Measurements from ENCODE around the gene RPTN.
"Not testable (repeated sequence)": the region's sequence is repeated elsewhere in the genome, so short reads cannot be mapped to it uniquely, and the experiment has no call there.

The RPTN gene

DNA sequence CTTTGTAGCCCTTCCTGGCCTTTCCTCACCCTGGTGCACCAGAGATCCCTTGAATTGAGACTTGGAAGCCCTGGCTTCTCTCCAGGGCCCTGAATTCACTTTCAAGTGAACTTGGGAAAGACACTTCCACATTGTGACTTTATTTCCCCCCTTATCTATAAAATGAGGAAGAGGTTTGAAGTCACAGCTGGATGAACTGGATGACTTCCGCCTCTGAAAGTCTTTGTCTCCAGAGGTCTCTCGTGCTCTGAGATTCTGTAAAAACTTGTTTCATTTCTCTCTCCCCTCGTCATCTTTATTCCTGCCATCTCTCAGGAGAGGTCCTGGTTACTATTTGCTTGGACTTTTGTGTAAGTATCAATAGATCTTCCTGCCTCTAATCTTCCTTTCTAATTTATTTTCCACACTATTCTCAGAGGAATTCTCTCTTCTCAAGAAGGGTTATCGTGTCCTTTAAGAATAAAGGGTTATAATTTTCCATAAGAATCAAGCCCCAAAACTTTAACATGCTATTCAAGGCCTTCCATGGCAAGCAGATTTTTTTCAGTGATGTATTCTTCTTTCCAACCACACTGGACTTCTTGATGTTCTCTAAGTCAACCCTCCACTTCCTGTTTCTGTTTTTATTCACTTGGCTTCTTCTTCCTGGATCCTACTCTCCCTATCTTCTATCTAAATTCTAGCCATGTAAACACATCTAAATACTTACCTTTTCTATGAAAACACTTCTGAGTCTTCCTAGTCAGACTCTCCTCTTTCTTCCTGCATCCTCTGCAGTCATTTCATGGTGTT lies 6.5 kb upstream of the RPTN start:
- no peak for DNase-seq

DNA sequence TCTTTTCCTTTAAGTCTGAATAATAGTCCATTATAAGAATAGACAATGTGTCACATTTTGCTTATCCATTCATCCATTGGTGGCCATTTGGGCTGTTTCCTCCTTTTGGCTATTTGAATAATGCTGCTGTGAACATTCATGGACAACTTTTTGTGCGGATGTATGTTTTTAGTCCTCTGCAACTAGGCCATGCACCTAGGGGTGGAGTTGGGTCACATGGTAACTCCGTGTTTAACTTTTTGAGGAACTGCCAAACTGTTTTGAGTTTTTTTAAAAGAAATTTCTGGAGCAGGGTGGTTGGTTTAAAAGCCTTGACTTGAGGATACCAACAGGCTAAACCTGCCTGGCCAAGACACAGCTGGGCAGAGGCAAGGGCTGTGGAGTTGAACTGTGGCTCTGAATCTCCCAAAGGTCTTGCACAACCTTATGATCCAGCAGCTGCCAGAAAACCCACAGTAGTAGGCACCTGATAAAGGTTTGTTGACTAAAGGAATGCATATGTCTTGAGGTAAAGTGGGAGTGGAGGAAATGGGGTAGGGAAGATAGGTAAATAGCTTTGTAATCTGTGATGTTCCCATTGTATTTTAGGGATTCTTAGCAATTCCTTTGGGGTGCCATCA lies 5.6 kb upstream of the RPTN start:
- no peak for DNase-seq

DNA sequence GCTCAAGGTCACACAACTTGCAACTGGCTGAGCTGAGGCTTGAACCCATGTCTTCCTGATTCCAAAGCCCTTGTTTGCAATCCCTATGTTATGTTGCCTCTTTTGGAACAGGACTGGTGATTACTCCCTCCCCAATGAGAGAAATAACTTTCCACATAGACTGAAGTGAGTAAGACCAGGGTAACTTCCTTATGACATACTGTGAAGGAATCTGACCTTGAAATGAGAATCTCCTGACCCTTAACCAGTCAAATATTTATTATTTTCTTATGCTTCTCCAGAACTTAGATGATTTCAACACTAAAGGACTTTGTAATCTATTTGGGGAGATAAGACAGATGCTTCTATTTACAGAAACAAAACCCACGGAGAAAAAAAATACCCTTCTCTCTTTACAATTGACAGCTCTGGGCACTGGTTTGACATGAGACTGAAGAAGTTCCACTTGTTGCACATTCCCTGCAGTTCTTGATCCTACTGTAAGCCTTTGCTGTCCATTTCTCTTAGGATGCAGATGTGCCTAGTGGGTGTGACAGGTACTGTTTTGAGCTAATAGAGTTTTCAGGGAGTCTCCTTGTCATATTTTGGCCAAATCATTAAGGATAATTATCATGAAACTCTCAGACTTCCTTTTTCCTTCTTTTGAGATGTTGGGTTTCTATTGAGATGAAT lies 3.9 kb upstream of the RPTN start:
- peak; percentile 95 for DNase-seq

DNA sequence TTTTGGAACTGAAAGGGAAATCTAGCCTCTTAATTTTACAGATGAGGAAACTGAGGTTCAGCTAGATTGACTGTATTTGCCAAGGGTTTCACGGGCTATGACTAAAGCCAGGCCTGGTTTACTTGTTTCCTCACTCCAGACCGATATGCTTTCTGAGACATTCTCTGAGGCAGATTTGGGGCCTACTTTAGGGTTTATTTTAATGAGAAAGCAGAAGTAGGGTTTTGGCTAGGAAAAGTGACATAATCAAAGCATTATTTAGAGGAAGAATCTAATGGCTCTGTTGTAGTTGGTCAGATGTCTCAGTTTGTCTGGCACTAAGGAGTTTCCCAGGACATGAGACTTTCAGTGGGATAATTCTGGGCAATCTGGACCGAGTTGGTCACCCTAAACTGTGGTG lies 1.5 kb upstream of the RPTN start:
- DNase-seq, result no peak

DNA sequence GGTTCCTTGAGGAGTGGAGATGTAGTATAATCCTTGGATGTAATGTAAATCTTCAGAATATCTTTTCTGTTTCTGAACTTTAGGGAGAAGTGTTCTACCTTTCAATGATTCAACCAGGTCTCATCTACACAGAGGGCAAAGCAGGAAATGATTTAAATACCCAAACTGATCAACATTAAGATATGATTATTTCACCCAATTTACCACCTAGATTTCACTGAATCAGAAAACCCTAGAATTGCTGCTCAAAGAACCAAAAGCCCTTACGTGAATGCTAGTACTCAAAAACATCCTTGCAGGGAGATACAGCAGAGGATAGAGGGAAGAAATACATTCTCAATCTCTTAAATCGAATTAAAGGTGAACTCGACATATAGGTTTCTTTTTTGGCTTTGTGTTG lies 5.0 kb downstream of the RPTN start:
- no peak for DNase-seq

DNA sequence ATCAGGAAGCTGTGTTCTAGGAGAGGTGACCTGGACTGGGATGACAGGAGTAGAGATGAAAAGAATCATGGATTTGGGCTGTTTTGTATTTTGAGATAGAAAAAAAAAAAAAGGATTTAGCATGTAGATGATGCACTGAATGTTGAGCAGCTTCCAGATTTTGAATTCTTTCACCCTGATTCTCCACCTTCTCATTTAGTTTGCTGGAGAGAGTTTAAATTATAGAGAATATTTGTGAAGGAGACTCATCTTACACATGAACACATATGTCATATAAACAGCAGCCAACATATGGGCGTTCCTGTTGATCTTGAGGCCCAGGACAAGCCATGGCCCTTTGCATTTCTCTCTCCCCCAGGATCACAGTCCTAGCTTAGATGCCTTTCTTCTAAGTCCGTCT lies 7.4 kb downstream of the RPTN start:
- no peak for DNase-seq

DNA sequence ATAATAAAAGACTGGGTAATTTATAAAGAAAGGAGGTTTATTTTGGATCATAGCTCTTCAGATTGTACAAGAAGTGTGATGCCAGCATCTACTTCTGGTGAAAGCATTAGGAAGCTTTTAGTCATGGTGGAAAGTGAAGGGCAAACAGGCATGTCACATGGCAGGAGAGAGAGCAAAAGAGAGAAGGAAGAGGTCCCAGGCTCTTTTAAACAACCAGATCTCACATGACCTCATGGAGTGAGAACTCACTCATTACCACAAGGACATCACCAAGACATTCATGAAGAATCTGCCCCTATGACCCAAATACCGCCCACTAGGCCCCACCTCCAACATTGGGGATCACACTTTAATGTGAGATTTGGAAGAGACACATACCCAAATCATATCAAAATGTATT lies 10.0 kb downstream of the RPTN start:
- DNase-seq, result no peak

DNA sequence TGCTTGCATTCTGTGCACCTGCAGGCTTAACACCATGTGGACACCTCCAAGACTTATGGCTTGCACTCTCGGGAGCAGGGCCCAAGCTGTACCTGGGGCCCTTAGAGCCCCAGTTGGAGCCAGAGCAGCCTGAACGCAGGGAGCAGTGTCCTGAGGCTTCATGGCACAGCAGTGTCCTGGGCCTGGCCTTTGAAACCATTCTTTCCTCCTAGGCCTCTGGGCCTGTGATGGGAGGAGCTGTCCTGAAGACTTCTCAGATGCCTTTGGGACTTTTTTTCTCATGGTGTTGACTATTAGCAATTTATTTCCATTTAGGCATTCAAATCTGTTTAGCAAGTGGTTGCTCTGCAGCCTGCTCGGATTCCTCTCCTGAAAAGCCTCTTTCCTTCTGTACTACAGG lies 11.0 kb downstream of the RPTN start:
- DNase-seq, result no peak

DNA sequence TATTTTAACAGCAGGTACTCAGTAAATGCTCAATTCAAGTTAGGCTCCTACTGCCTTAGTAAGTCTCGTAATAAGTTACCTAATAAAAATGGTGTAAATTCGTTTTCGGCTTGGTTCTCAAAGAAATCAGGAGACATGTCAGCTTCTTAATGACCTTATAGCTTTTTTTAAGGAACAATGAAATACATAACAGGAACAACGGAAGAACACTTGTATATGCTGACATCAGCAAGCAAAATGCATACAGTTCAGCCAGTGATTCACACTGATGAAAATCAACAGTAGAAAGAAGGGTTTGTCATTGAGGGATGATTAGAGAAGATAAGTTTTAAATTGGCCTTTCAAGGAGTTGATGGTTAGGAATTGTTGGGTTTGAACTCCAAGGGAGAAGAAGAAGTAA lies 13.3 kb downstream of the RPTN start:
- no peak for DNase-seq

DNA sequence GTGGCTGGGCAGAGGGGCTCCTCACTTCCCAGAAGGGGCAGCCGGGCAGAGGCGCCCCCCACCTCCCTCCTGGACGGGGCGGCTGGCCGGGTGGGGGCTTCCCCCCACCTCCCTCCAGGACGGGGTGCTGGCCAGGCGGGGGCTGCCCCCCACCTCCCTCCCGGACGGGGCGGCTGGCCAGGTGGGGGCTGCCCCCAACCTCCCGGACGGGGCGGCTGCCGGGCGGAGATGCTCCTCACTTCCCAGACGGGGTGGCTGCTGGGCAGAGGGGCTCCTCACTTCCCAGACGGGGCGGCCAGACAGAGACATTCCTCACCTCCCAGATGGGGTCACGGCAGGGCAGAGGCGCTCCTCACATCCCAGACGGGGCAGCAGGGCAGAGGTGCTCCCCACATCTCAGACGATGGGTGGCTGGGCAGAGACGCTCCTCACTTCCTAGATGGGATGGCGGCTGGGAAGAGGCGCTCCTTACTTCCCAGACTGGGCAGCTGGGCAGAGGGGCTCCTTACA lies 14.3 kb downstream of the RPTN start:
- not testable (repeated sequence) for DNase-seq

DNA sequence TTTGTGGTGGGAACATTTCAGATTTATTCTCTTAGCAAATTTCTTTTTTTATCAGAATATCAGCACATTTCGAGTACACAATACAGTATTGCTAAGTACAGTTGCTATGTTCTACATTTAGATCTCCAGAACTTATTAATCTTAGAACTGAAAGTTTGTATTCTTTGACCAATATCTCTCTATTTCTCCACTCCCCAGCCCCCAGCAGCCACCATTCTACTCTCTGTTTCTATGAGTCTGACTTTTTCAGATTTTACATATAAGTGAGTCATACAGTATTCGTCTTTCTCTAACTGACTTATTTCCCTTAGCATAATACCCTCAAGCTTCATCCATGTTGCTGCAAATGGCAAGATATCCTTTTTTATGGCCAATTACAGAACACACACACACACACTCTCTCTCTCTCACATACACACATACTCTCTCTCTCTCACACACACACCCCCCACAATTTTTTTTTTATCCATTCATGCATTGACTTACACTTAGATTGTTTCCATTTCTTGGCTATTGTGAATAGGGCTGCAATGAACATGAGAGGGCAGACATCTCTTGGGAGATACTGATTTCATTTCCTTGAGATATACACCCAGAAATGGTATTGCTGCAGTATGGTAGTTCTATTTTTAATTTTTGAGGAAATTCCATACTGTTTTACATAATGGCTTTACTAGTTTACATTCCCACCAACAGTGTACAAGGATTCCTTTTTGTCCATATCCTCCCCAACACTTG lies 15.7 kb downstream of the RPTN start:
- no peak for DNase-seq

DNA sequence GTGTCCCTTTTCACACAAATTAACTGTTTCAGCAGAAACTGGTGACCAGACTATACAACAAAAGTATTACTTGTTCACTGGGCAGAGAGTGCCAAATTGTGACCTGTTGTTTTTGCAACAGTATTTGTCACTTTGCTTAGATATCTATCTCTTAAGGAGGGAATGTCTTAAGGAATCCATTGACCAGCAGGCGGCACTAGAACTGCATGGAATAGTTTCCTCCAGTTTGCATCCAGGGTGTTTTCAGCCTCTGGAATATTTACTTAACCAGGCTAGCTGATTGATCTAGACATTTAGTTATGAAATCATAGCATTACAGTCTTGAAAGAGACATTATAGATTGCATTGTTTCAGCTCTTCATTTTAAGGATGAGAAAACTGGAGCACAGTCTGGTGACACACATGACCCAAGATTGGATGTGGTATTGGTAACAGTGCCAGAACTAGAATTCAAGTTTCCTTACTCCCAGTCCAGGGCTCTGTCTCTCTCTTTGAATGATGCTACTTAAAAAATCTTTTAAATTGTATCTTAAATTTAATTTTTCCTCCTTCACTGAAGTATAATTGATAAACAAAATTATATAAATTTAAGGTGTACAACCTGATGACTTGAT lies 16.9 kb downstream of the RPTN start:
- peak; percentile 54 for DNase-seq

DNA sequence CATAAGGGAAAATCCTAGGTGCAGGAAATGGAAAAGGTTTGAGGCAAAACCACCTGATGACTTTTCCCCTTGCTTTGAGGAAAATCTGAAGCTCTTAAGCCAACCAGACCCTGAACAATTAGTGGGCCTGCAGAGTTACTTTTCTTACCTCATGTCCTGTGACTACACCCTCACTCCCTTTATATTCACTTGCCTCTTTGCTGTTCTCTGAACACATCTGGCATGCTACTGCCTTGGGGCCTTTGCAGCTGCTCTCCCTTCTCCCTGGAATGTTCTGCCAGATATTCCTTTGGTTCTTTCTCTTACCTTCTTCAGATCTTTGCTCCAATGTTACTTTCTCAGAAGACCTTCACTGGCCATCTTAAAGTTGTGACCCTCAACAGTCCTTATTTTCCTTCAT lies 21.8 kb downstream of the RPTN start:
- DNase-seq, result no peak

DNA sequence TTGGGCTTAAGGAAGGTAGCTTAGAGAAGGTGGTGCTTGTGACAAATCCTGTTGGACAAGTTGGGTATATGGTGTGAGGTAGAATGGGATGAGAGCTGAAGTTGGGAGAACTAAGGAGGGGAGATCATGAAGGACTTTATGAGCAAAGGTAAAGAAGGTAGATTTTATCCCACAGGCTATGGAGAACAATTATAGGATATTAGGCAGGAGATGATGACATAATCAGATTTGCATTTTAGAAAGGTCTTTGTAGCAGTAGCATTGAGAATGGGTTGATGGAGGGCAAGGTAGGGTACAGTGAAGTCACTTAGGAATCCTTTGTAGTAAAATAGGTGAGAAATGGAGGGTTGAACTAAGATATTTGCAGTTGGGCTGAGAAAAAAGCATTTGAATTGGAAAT lies 28.8 kb downstream of the RPTN start:
- DNase-seq, result no peak

DNA sequence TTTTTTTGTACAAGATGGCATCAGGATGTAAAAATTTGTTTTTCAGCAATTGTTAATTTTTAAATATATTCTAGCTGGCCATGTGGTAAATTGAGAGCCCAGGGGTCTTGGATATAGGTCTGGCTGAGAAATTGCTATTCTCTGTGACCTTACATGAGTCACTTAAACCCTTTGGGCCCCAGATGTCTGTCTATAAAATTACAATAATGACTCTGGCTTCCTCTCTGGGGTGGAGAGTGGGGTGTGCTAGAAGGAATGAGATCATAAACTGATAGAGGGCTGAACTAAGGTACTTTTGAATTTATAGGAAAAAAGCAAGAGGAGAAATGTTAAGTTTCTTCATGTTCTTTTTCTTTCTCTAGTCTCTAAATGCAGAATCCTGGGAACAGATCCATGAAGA lies 31.4 kb downstream of the RPTN start:
- DNase-seq, result no peak

DNA sequence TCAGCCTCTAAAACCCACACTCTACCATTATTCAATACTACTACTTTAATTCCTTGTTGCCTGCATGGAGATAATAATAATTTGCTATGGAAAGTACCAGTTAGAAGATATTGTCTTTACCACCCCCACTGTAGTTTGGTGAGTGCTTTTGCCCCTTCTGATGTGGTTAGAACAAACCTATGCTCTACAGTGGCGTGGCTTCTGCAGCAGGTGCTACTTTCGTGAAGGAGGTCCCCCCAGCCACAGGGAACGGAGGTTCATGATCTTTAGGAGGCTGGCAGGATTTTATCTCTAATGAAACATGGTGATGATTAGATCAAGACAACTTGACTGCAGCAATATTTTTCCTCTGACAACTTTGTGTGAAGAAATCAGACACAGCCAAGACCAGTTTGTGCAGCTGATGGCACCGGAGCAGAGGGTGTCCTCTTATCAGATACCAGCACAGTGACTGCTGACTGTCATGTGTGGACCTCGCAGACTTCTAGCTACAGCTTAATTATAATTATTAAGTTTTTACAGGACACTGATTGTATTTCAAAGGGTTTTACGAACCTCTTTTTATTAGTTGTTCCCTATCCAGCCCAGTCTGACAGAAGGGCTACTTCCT lies 33.1 kb downstream of the RPTN start:
- no peak for DNase-seq

DNA sequence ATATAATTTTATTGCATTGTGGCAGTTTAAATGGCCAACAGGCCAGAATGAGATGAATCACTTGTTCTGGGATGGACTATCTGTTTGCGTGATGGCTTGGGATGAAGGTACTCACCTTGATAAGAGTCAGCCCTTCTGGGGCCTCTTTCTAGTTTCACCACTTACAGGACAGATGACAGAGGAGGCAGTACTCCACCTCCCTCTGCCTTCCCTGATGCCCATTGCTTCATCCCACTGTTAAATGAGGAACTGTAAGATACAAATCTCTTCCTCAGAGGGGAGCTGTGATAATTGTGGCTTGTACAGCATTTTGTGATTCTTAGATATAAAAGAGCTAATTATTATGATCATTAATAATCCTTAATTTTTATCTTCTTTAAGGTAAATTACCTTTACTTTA lies 40.1 kb downstream of the RPTN start:
- no peak for DNase-seq

DNA sequence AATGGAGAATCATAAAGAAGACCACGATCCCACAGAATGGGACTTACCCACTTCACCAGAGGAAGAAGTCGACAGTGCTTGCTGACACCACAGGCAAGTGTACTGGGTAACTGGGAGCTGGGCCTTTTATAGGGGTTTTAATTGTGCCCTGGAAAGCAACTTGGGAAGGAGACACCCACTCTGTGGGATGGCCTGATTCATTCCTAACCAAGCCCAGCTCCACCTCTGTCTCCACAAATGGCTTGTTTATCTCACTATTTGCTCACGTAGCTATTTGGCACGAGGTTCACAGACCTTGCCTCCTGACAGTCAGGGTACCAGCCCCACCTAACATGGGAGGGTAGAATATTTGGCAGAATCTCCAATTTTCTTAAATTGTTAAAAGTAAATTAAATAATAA lies 43.7 kb downstream of the RPTN start, which contains the start of gene TCHH:
Gene TCHH (minus strand): TSS at position 101 of the 400 bp plus-strand sequence. CDS start 1,364 bp downstream, outside the sequence.
- DNase-seq, result no peak

DNA sequence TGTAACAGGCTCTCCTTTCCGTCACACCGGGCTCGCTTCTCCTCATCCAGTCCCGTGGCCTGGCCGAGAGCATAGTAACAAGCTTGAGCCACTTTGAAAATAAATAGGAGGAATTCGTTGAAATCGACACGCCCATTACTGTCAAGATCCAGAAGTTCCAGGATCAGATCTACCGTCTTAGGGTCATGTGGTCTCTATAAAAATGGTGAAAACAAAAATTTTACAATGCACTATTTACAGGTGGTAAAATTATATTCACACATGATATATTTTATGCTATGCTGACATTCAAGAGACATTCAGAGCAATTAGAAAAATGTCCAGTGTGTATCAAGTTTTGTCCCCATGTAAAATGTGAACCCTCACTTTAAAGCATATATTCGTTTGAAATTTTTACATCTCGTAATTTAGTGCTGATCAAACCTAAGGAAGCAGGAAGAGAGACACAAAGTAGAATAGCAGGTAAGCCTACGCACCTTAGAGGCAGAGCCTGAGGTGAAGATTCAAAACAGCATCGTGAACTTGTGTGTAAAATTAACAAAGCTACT lies 46.1 kb downstream of the RPTN start:
- no peak for DNase-seq

DNA sequence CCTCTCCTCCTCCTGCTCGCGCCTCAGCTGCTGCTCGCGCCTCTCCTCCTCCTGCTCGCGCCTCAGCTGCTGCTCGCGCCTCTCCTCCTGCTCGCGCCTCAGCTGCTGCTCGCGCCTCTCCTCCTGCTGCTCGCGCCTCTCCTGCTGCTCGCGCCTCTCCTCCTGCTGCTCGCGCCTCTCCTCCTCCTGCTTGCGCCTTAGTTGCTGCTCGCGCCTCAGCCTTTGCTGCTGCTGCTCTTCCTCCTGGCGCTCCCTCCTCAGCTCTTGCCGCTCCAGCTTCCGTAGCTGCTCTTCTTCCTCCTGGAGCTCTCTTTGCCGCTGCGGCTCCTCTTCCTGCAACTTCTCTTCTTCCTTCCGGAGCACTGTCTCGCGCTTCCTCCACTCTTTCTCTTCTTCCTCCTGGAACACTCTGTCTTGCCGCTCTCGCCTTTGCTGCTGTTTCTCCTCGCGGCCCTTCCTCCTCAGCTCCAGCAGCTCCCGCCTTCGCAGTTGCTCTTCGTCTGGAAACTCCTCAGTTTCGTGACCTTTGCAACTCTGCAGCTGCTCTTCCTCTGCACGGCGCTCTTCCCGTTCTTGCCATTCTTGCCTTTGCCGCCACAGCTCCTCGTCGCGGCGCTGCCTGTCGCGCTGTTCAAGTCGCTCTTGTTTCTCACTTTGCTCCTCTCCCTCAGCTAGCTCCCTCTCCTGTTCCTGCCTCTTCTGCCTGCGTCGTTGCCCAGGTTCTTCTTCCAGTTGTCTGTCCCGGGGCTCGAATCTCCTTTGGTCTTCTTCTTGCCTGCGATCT lies 46.7 kb downstream of the RPTN start:
- DNase-seq, result no peak

DNA sequence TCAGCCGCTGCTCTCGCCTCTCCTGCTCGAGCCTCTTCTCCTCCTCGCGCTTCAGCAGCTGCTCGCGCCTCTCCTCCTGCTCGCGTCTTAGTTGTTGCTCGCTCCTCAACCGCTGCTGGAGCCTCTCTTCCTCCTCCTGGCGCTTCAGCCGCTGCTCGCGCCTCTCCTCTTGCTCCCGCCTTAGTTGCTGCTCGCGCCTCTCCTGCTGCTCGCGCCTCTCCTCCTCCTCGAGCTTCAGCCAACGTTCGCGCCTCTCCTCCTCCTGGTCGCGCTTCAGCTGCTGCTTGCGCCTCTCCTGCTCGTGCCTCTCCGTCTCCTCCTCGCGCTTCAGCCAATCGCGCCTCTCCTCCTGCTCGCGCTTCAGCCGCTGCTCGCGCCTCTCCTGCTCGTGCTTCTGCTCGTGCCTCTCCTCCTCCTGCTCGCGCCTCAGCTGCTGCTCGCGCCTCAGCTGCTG lies 47.5 kb downstream of the RPTN start:
- DNase-seq, result no peak
